Testis (tissue), 3 donors: Measurements from ENCODE around the gene ATXN7L3. TPM values are rescaled to one million over a fixed set of nuclear protein-coding genes. Genes with fewer than 3 reads are reported as not detected.
A peak's percentile ranks its signal among the peaks of the same experiment; 100 is the strongest.

Experiments
- DNase-seq: peaks from one replicate; pipeline ENCODE4 v3.0.0-alpha.2; 2019
- H3K27ac ChIP-seq, 2 donors: fragments of 200-600 bp; sonication (generic); one replicate each; pipeline ENCODE4 v1.5.1; 2019
- H3K27me3 ChIP-seq: fragments of 200-600 bp; sonication (generic); one replicate; pipeline ENCODE4 v1.5.1; 2019
- H3K36me3 ChIP-seq: fragments of 200-600 bp; sonication (generic); one replicate; pipeline ENCODE4 v1.5.1; 2017; ENCODE audit warnings: low read depth; ENCODE audit errors: missing control alignments
- H3K4me1 ChIP-seq: fragments of 200-600 bp; sonication (generic); one replicate; pipeline ENCODE4 v1.5.1; 2019
- H3K4me3 ChIP-seq, 2 donors: fragments of 200-600 bp; sonication (generic); one replicate each; pipeline ENCODE4 v1.5.1; 2017 to 2019
- H3K9me3 ChIP-seq: fragments of 200-600 bp; sonication (generic); one replicate; pipeline ENCODE4 v1.5.1; 2017
- CTCF ChIP-seq, 3 experiments: fragments of 450-650 bp in 2 of 3; fragments of 200-600 bp in 1 of 3; sonication (generic) in 1 of 3; IDR thresholded peaks; one replicate each; pipeline ENCODE4 v1.5.1; 2016 to 2019; ENCODE audit warnings: antibody characterized with exemption in 3 of 3, mild to moderate bottlenecking in 2 of 3, moderate library complexity in 1 of 3
- POLR2A ChIP-seq: fragments of 450-650 bp; IDR thresholded peaks from one replicate; pipeline ENCODE4 v1.6.1; 2017; ENCODE audit warnings: antibody characterized with exemption, mild to moderate bottlenecking, moderate library complexity
- WGBS, 2 donors: methylation state at CpG; one replicate each; pipeline ENCODE4 v1.1.5; 2018; 5-methylcytosine and 5-hydroxymethylcytosine counted together
- intact Hi-C: fragments of 100-400 bp; cut with DNase I; formaldehyde crosslinking; loops from one replicate; pipeline ENCODE4 v1.15.1; 2023; ENCODE audit warnings: low total_unique reads
- polyA plus RNA-seq: library from polyadenylated mRNA; stranded (reverse); fragments of 350-450 nt; fragmentation: Illumina TruSeq; extraction: RNeasy Lipid Tissue Mini Kit (QIAGEN cat#74804); gene quantifications from one replicate; pipeline ENCODE4 v1.2.3, GENCODE V29; 2014; ENCODE audit warnings: low read depth, low replicate concordance; ENCODE audit not compliant: insufficient read depth
- total RNA-seq, 2 donors: library from RNA; depleted of rRNA; stranded (reverse); fragments of >200 nt; gene quantifications; one replicate each; pipeline ENCODE4 v1.2.3, GENCODE V29; 2016

The ATXN7L3 gene
- total and polyA plus RNA-seq, 3 donors from 2014 or later: 76.5 to 101 (median 100) TPM

DNA sequence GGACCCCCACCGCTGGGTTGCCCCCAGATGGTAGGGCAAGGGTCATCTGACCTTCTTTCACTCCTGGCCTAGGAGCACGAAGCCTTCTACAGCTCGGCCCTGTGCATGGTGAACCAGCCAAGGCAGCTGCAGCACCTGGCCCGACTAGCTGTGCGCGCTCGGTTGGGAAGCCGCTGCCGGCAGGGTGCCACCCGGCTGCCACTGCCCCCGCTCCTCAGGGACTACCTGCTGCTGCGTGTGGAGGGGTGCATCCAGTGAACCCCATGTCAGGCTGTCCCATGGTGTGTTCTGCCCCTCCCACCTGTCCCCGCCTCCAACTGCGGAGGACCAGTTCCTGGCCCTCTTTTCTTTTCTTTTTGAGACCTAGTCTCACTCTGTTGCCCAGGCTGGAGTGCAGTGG, 21.6 kb downstream of the ATXN7L3 start:
- Histone ChIP-seq H3K4me1 (peaks cover 9% of the 10 kb centered on the region), H3K36me3 (no peaks in the 10 kb centered on the region), H3K27me3 (no peaks in the 10 kb centered on the region), H3K27ac (no peak overlapping the region), H3K9me3 (no peaks in the 10 kb centered on the region), H3K4me3 (no peak overlapping the region)
- WGBS, 2 donors: 86 to 92% methylated on average over 8 to 12 of the region's 14 CpGs
- no peak for DNase-seq
- TF ChIP-seq CTCF (IDR thresholded peaks at IDR 0.05) (no peak), POLR2A (no peak)
- intact Hi-C loops: no loop called here

DNA sequence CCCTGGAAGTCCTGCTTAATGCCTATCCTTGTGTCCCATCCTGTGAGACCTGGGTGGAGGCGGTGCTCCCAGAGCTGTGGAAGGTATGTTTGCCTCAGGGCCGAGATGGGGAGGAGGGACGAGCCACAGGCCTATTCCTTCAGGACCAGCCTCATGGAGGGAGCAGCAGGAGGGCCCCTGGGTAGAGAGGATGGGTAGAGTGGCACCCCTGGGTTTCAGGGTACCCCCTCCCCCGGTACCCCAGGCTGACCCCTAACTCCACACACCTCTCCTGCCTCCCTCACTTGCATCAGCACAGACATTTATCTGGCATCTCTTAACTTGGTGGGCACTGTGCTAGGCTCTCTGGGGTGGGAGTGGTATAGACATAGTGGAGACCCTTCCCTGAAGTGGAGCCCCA, 22.0 kb downstream of the ATXN7L3 start:
- DNase-seq: no peak
- WGBS, 2 donors: 60 to 93% methylated on average over 1 to 4 of the region's 4 CpGs
- intact Hi-C loops: no loop called here

GRCh38 chr17:44176671-44177501, 22.8 kb downstream of the ATXN7L3 start:
- Histone ChIP-seq H3K4me1 (peaks cover 4% of the 10 kb centered on the region), H3K4me3 (peak overlapping the region; percentile 4 to 23), H3K9me3 (no peaks in the 10 kb centered on the region), H3K36me3 (no peaks in the 10 kb centered on the region), H3K27ac (peak overlapping the region in 1 of 2 donors; percentile 18), H3K27me3 (no peaks in the 10 kb centered on the region)
- DNase-seq: no peak
- WGBS, 2 donors: 74 to 83% methylated on average over 15 to 51 of the region's 54 CpGs
- intact Hi-C loops: no loop called here
- TF ChIP-seq POLR2A (no peak), CTCF (IDR thresholded peaks at IDR 0.05) (no peak)

More for the DNA sequence above, 22.0 kb downstream of the ATXN7L3 start:
- Histone ChIP-seq H3K27ac (no peak overlapping the region), H3K27me3 (no peaks in the 10 kb centered on the region), H3K4me1 (peaks cover 7% of the 10 kb centered on the region), H3K36me3 (no peaks in the 10 kb centered on the region), H3K4me3 (no peak overlapping the region), H3K9me3 (no peaks in the 10 kb centered on the region)
- no peak for TF ChIP-seq CTCF (IDR thresholded peaks at IDR 0.05)
- no peak for TF ChIP-seq POLR2A

DNA sequence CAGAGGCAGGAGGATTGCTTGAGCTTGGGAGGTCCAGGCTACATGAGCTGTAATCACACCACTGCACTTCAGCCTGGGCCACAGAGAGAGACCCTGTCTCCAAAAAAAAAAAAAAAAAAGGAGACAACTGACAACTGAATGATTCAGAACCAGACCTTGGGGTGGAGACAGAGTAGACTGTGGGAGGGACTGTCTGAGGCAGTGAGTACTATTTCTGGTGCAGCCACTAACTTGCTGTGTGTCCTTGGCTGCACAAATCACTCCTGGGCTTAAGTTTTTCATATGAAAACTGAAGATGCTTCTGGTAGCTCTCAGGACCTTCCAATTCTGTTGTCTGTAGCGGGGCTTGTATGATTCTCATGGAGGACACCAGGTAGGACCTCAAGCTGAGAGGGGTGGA, 23.4 kb downstream of the ATXN7L3 start:
- WGBS, 2 donors: 42 to 73% methylated on average over 1 of the region's 1 CpG
- Histone ChIP-seq H3K27me3 (no peaks in the 10 kb centered on the region), H3K9me3 (no peaks in the 10 kb centered on the region), H3K4me1 (no peaks in the 10 kb centered on the region), H3K4me3 (no peak overlapping the region), H3K36me3 (no peaks in the 10 kb centered on the region), H3K27ac (peak overlapping the region in 1 of 2 donors; percentile 18)
- TF ChIP-seq POLR2A (no peak), CTCF (IDR thresholded peaks at IDR 0.05) (no peak)
- intact Hi-C loops: no loop called here
- DNase-seq: no peak

- H3K27ac ChIP-seq: no peak overlapping the region
- H3K27me3 ChIP-seq: no peaks in the 10 kb centered on the region
- no peak for TF ChIP-seq POLR2A
- no peak for TF ChIP-seq CTCF (IDR thresholded peaks at IDR 0.05)
- no peak for DNase-seq
- no peak overlapping the region for H3K4me3 ChIP-seq
- intact Hi-C loops: no loop called here
- no peaks in the 10 kb centered on the region for H3K36me3 ChIP-seq
- H3K9me3 ChIP-seq: no peaks in the 10 kb centered on the region
- 98 to 100% methylated on average over 1 to 2 of the region's 2 CpGs for WGBS, 2 donors
- peaks cover 12% of the 10 kb centered on the region for H3K4me1 ChIP-seq
Measured at GRCh38 chr17:44174427-44174826, 25.3 kb downstream of the ATXN7L3 start.
